IgD-negative memory B cell (primary cell): ENCODE results near the gene SEZ6L2. TPM values are rescaled to one million over a fixed set of nuclear protein-coding genes. Genes with fewer than 3 reads are reported as not detected.
A peak's percentile ranks its signal among the peaks of the same experiment; 100 is the strongest.
"Not testable (repeated sequence)": the region's sequence is repeated elsewhere in the genome, so short reads cannot be mapped to it uniquely, and the experiment has no call there.

Experiments
- H3K27ac Mint-ChIP-seq, 3 donors: one replicate each; pipeline ENCODE4 v1.8.0; 2020 to 2022; ENCODE audit warnings: mild to moderate bottlenecking in 3 of 3, mixed read lengths in 3 of 3, moderate library complexity in 1 of 3
- H3K27me3 Mint-ChIP-seq: one replicate; pipeline ENCODE4 v1.8.0; 2021; ENCODE audit warnings: mixed read lengths
- H3K36me3 Mint-ChIP-seq: one replicate; pipeline ENCODE4 v1.8.0; 2020; ENCODE audit warnings: mild to moderate bottlenecking, mixed read lengths
- H3K4me1 Mint-ChIP-seq, 3 donors: one replicate each; pipeline ENCODE4 v1.8.0; 2020 to 2022; ENCODE audit warnings: mixed read lengths in 3 of 3, mild to moderate bottlenecking in 1 of 3
- H3K4me3 Mint-ChIP-seq, 4 donors: one replicate each; pipeline ENCODE4 v1.8.0; 2020 to 2022; ENCODE audit warnings: mild to moderate bottlenecking in 4 of 4, mixed read lengths in 4 of 4, moderate library complexity in 3 of 4
- H3K9me3 Mint-ChIP-seq, 3 donors: one replicate each; pipeline ENCODE4 v1.8.0; 2020 to 2021; ENCODE audit warnings: mixed read lengths in 3 of 3, mild to moderate bottlenecking in 1 of 3
- polyA plus RNA-seq: library from polyadenylated mRNA; unstranded; fragments of 300-500 nt; fragmentation: Illumina TruSeq; gene quantifications from one replicate; pipeline ENCODE4 v1.2.3, GENCODE V29; 2021

Gene SEZ6L2
- polyA plus RNA-seq, 1 donor from 2014 or later: not detected

DNA sequence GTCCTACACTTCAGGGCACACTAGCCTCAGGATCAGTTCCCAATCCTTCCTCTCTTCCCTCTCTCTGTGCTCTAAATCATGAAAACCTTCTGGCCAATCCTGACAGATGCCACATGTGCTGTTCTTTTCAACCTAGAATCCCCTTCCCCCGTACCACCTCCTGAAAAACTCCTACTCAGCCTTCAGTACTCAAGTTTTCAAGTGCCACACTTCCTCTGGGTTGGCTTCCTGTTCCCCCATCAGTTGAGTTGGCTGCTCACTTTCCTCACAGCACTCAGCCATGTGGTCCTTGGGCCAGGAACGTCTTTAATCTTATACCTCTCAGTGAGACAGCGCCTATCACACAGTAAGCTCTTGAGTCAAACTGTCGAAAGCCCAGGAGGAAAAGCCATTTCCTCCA is 4.2 kb upstream of the SEZ6L2 start:
- Mint-ChIP-seq H3K36me3 (no peaks in the 10 kb centered on the region), H3K27me3 (peaks cover 4% of the 10 kb centered on the region), H3K9me3 (no peaks in the 10 kb centered on the region), H3K4me3 (peak overlapping the region in 1 of 4 donors; percentile 6), H3K27ac (no peak overlapping the region), H3K4me1 (peaks cover 0 to 5% (median 5%) of the 10 kb centered on the region in 3 donors)

DNA sequence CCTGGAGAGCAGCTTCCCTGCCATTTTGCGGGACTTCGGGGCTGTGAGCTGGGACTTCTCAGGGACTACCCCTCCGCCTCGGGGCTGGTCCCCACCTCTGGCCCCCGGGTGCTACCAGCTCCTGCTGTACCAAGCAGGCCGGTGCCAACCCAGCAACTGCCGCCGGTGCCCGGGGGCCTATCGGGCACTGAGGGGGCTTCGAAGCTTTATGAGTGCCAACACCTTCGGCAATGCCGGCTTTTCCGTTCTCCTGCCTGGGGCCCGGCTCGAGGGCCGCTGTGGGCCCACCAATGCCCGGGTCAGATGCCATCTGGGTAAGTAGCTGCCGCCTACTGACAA is 2.2 kb upstream of the SEZ6L2 start:
- H3K27me3 Mint-ChIP-seq: peaks cover 19% of the 10 kb centered on the region
- no peaks in the 10 kb centered on the region for H3K36me3 Mint-ChIP-seq
- H3K27ac Mint-ChIP-seq: no peak overlapping the region
- peak overlapping the region in 1 of 4 donors; percentile 84 for H3K4me3 Mint-ChIP-seq
- H3K4me1 Mint-ChIP-seq: peaks cover 0 to 5% (median 5%) of the 10 kb centered on the region in 3 donors
- no peaks in the 10 kb centered on the region for H3K9me3 Mint-ChIP-seq

DNA sequence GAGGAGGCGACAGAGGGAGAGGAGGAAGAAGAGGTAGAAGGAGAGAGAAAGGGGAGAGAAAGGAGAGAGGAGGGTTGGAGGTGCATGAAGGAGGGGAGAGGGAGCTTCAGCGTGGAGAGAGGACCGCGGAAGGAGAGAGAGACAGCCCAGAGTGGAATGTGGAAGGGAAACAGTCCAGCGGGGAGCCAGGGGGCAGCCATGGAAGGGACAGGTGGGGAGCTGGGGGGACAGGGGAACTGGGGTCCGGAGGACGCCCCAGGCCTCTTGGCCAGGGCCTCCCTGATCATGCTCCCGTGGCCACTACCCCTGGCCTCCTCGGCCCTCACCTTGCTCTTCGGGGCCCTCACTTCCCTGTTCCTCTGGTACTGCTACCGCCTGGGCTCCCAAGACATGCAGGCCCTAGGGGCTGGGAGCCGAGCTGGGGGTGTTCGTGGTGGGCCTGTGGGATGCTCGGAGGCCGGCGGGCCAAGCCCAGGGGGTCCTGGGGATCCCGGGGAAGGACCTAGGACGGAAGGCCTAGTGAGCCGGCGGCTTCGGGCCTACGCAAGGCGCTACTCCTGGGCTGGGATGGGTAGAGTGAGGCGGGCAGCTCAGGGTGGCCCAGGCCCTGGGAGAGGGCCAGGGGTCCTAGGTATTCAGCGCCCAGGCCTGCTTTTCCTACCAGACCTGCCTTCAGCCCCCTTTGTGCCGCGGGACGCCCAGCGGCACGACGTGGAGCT is 1.7 kb upstream of the SEZ6L2 start:
- Mint-ChIP-seq H3K4me1 (peaks cover 0 to 5% (median 5%) of the 10 kb centered on the region in 3 donors), H3K27ac (no peak overlapping the region), H3K27me3 (peaks cover 22% of the 10 kb centered on the region), H3K9me3 (no peaks in the 10 kb centered on the region), H3K36me3 (peaks cover 2% of the 10 kb centered on the region), H3K4me3 (peak overlapping the region in 3 of 4 donors; percentile 55 to 71 (median 62))

DNA sequence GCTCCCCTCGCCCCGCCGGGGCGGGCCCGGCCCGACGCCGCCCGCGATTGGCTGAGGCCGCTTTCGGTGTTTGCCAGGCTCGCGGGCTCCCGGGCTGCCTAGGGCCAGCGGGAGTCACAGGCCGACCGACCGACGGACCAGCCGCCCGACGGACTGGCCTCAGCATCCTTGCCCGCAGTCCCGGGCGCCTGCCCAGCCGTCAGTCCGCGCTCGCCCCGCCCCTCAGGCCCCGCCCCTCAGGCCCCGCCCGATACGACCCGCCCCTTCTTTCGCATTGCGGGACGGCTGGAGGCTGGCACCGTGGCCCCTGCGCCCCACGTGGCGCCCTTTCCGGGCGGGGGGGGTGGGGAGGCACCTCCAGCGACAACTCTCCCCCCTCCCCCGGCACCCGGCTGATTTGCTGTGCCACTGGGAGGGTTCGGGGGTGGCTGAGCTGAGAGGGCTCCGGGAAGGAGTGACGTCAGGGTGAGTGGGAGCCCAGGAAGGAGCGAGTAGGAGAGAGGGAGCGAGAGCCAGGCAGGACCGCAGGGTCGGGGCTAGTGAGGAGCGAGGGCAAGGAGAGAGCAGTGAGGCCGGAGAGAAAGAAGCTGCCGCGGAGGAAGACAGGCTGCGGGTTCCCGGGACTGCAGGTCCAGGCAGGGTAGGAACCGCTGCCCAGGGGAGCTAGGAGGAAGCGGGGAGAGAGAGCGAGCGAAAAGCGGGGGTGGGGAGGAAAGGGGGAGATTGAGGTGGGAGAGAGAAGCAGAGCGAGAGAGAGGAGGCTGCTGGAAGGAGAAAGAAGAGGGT is 945 bp upstream of the SEZ6L2 start, which contains the start of gene ASPHD1:
ASPHD1 (plus strand) TSS at position 387 of the 786 bp plus-strand sequence. CDS start 484 bp downstream, outside the sequence.
- Mint-ChIP-seq H3K27me3 (peaks cover 22% of the 10 kb centered on the region), H3K27ac (no peak within 1 kb of the TSS), H3K4me3 (peak within 1 kb of the TSS in 3 of 4 donors; percentile 62 to 71 (median 63)), H3K4me1 (peaks cover 0 to 5% (median 5%) of the 10 kb centered on the region in 3 donors), H3K9me3 (no peaks in the 10 kb centered on the region), H3K36me3 (peaks cover 2% of the 10 kb centered on the region)

DNA sequence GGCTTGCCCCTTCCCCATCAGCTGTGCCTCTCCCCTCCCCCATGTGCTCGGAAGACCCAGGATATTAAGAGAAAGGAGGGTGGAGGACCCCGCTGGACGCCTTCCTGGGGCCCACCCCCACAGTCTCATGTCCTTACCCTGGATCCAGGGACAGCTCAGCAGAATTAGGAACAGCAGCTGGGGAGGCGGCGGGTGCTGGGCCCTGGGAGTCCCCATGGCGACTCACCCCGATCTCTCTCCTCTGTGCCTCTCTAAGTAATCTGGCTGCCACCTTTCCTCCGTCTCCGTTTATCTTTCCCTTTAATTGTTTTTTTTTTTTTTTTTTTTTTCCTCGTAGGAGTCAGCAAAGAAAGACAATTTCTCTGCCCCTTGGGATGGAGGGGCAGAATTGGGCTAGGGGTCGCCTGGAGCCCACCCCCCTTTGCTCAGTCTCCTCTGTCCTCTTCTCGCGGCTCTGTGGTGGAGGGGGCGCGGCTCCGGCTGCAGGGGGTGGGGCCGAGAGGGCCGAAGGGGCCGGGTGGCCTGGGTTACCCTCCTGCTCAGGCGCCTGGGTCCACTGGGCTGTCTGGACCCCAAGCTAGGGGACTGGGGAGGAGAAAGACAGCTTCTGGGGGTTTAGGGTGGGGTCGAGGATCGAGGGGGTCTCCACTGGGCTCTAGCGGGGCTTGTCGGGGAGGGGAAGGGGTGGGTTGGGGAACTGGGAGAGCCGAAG is 390 bp downstream of the SEZ6L2 start:
- peak overlapping the region in 1 of 4 donors; percentile 67 for H3K4me3 Mint-ChIP-seq
- no peaks in the 10 kb centered on the region for H3K9me3 Mint-ChIP-seq
- peaks cover 2% of the 10 kb centered on the region for H3K36me3 Mint-ChIP-seq
- no peak overlapping the region for H3K27ac Mint-ChIP-seq
- peaks cover 0 to 5% (median 5%) of the 10 kb centered on the region in 3 donors for H3K4me1 Mint-ChIP-seq
- H3K27me3 Mint-ChIP-seq: peaks cover 22% of the 10 kb centered on the region

DNA sequence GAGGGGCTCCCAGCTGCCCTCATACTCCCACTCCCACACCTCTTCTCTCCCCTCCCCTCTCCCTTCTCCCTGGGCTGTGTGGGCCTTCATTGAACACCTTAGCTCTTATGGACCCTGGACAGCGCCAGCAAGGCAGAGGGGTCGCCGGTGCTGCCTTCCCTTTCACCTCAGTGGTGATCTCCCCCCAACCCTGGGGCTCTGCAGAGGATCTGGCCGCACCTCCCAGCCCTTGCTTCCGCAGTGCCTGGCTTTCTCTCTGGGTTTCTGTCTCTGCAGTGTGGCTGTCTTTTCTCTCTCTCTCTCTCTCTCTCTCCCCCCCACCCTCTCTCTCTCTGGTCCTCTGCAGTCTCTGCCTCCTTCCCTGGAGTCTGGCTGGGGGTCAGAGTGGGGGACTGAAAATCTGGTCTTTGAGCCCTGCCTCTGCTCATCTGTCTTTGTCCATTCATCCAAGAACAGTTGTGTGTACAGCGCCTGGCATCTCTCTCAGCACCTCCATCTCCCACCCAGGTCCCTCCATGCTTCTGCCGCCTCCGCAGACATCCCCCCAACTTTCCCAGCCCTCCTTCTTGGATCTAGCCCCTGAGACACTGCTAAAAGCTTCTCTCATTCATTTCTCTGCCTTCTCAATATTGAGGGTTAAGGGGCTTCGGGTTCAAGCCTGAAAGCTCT is 1.1 kb downstream of the SEZ6L2 start:
- Mint-ChIP-seq H3K4me1 (peaks cover 0 to 5% (median 3%) of the 10 kb centered on the region in 3 donors), H3K27me3 (peaks cover 22% of the 10 kb centered on the region), H3K4me3 (peak overlapping the region in 1 of 4 donors; percentile 67), H3K27ac (no peak overlapping the region), H3K9me3 (no peaks in the 10 kb centered on the region), H3K36me3 (peaks cover 2% of the 10 kb centered on the region)

DNA sequence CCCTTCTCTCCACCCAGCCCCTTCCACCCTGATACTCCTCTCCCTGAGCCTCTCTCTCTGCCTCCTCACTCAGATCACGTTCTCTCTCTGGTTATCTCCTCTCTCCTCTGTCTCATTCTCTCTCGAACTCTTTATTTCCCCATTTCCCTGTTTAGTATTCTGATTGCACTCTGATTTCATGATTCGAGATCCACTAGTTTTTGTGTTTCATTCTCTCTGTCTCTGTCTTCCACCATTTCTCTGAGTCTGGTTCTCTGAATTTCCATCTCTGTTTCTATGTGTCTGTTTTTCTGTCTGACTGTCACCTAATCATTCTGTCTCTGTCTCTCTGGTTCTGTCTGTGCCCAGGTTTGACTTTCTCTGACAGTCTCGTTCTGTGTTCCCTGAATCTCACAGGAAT is 2.0 kb downstream of the SEZ6L2 start:
- Mint-ChIP-seq H3K27ac (no peak overlapping the region), H3K27me3 (peaks cover 22% of the 10 kb centered on the region), H3K4me3 (no peak overlapping the region)

DNA sequence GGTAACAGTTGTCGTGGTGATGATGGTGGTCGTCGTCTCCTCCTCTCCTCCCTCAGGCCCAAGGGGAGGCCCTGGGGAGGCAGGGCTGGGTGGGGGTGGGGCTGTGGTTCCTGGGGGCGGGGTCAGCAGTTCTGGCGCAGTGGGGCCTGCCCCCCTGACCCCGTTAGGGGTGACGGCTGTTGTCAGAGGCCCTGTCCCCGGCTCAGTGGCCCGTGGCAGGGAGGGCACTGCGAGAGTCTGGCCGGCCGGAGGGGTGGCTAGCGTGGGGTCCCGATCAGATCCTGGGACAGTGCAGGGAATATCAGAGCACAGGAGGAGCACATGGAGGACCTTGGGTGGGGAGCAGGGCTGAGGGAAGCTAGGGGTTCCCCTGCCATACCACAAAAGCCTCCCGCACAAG is 2.5 kb downstream of the SEZ6L2 start:
- Mint-ChIP-seq H3K27me3 (peaks cover 22% of the 10 kb centered on the region), H3K36me3 (peaks cover 2% of the 10 kb centered on the region), H3K9me3 (no peaks in the 10 kb centered on the region), H3K4me1 (peaks cover 0 to 2% (median under 1%) of the 10 kb centered on the region in 3 donors), H3K4me3 (no peak overlapping the region), H3K27ac (no peak overlapping the region)

More for the DNA sequence above, 2.0 kb downstream of the SEZ6L2 start:
- peaks cover 0 to 5% (median 3%) of the 10 kb centered on the region in 3 donors for H3K4me1 Mint-ChIP-seq
- peaks cover 2% of the 10 kb centered on the region for H3K36me3 Mint-ChIP-seq
- H3K9me3 Mint-ChIP-seq: no peaks in the 10 kb centered on the region

DNA sequence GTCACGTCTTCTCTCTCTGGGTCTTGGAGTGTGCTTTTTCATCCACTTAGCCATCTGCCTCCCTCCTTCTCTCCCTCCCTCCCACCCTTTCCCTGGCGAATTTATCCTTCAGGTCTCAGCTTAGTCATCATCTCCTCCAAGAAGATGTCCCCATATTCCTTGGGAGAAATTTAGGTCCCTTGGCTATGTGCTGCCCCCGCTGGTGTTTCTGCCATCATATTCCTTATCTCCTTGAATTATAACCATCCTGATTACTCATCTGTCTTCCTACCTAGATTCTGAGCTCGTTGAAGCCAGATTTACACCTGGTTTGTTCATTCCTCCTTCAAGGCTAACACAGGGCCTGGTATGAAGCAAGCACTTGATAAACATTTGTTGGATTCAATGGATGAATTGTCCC is 5.0 kb downstream of the SEZ6L2 start:
- H3K4me1 Mint-ChIP-seq: no peaks in the 10 kb centered on the region
- no peaks in the 10 kb centered on the region for H3K9me3 Mint-ChIP-seq
- peaks cover 20% of the 10 kb centered on the region for H3K27me3 Mint-ChIP-seq
- no peak overlapping the region for H3K27ac Mint-ChIP-seq
- peaks cover 2% of the 10 kb centered on the region for H3K36me3 Mint-ChIP-seq
- no peak overlapping the region for H3K4me3 Mint-ChIP-seq

DNA sequence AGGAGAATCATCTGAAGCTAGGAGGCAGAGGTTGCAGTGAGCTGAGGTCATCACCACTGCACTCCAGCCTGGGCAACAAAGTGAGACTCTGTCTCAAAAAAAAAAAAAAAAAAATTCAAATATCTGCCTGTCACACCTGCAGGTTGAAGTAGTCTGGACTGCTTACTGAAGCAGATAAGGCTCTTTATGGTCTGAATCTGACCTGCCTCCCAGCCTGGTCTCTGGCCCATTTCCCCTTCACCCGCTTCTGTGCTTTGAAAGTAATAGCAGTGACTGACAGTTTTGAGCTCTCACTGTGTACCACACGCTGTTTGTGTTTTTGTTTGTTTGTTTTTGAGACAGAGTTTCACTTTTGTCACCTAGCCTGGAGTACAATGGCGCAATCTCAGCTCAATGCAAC is 5.8 kb downstream of the SEZ6L2 start:
- Mint-ChIP-seq H3K4me3 (no peak overlapping the region), H3K27me3 (peaks cover 22% of the 10 kb centered on the region), H3K27ac (no peak overlapping the region), H3K36me3 (peaks cover 2% of the 10 kb centered on the region), H3K9me3 (no peaks in the 10 kb centered on the region), H3K4me1 (no peaks in the 10 kb centered on the region)

DNA sequence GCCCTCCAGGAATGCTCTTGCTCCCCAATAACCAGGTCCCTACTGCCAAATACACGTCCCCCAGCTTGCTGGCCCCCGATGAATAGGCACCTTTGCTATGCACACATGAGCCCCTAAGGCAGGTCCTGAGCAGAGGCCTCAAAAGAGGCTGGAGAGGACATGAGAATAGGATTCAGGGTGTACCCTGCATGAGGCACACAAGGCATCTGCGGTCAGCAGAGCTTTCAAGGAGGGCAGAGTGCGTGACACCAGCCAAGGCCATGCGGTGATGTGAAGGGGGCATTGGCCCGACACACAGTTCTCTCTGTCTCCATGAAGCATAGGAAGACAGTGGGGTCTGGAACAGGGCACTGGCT is 6.9 kb downstream of the SEZ6L2 start:
- H3K4me3 Mint-ChIP-seq: no peak overlapping the region
- H3K36me3 Mint-ChIP-seq: peaks cover 2% of the 10 kb centered on the region
- H3K27ac Mint-ChIP-seq: no peak overlapping the region
- H3K27me3 Mint-ChIP-seq: peaks cover 11% of the 10 kb centered on the region
- H3K9me3 Mint-ChIP-seq: no peaks in the 10 kb centered on the region
- no peaks in the 10 kb centered on the region for H3K4me1 Mint-ChIP-seq

DNA sequence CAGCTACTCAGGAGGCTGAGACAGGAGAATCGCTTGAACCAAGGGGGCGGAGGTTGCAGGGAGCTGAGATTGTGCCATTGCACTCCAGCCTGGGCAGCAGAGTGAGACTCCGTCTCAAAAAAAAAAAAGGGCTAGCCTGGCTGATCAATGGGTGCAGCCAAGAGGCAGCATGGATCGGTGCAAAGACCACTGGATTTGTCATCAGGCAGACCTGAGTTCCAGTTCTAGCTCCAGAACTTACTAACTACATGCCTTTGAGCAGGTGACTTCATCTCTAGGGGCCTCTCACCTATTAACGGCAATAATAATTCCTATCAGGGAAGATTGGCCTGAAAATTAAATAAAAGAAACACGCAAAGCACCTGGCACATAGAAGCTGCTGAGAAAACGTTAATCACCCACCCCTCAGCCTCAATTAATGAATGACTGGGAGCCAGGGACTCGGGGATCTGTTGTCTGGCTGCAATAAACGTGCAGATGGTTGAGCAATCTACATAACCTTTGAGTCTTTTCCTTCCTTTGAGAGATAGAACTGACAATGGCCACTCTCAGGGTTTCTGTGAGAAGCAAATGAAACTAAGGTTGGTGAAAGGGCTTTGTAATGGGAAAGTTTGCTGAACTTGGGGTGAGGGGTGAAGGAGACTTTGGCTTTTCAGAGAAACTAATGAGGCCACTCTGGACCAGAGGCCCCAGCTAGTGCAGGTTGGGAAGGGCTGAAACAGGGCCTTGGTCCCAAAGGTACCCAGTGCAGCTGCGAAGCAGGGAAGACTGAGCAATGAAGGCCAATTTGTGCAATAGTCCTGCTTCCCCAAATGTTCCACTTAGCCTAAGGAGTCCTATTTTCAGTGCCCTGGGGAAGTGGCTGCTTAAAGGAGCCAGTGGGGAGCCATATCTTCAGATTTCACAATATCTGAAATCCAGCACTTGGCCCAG is 7.6 kb downstream of the SEZ6L2 start:
- H3K27me3 Mint-ChIP-seq: peaks cover 8% of the 10 kb centered on the region
- no peaks in the 10 kb centered on the region for H3K4me1 Mint-ChIP-seq
- peaks cover 2% of the 10 kb centered on the region for H3K36me3 Mint-ChIP-seq
- H3K9me3 Mint-ChIP-seq: no peaks in the 10 kb centered on the region
- no peak overlapping the region for H3K27ac Mint-ChIP-seq
- H3K4me3 Mint-ChIP-seq: no peak overlapping the region

DNA sequence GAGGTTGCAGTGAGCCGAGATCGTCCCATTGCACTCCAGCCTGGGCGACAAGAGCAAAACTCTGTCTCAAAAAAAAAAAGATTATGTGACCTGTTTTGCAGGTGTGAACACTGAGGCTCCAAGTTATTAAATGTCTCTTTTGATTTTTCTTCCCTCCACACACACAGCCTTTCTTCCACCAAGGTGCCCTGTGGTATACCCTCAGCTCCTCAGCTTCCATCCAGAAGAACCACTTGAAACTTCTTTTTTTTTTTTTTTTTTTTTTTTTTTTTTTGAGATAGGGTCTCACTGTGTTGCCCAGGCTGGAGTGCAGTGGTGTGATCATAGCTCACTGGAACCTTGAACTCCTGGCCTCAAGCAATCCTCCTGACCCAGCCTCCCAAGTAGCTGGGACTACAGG is 10.0 kb downstream of the SEZ6L2 start:
- not testable (repeated sequence) for H3K4me1 Mint-ChIP-seq, H3K9me3 Mint-ChIP-seq, H3K27ac Mint-ChIP-seq, H3K27me3 Mint-ChIP-seq, H3K4me3 Mint-ChIP-seq, H3K36me3 Mint-ChIP-seq

DNA sequence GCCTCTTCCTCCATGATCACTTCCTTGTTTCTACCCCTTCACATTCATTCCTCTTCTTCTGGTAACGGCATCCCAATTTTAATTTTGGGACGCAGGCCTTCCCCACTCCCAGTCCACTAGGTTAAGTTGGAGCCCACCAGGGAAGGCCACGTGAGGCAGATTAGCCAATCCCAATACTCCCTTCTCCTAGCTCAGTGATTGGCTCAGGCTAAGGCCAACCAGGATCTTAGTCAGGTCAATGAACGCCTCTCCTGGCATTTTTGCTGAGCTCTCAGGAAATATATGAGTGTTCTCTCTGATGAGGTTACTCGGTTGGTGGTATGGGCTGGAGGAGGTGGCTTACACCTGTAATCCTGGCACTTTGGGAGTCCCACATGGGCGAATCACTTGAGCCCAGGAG is 15.4 kb downstream of the SEZ6L2 start:
- no peak overlapping the region for H3K4me3 Mint-ChIP-seq
- H3K36me3 Mint-ChIP-seq: no peaks in the 10 kb centered on the region
- H3K4me1 Mint-ChIP-seq: no peaks in the 10 kb centered on the region

More for the DNA sequence above, 15.4 kb downstream of the SEZ6L2 start:
- Mint-ChIP-seq H3K27me3 (peaks cover 21% of the 10 kb centered on the region), H3K9me3 (no peaks in the 10 kb centered on the region), H3K27ac (no peak overlapping the region)
